HEK293 (cell line): ENCODE data around the gene DDX20.

Experiments
- CTCF ChIA-PET: fragments of 350-600 bp; formaldehyde crosslinking; extraction: SDS; loops from one replicate; lab custom pipeline; 2021; ENCODE audit warnings: antibody characterized with exemption; lab: Yijun Ruan, JAX
- POLR2A ChIA-PET: fragments of 300-600 bp; formaldehyde crosslinking; extraction: SDS; loops from one replicate; lab custom pipeline; 2020; ENCODE audit warnings: antibody characterized with exemption, inconsistent platforms; lab: Yijun Ruan, JAX
- H3K27ac ChIP-seq: fragments of 200-500 bp; sonication (Bioruptor generic); 2 replicates; pipeline ENCODE4 v1.5.1; 2014; ENCODE audit warnings: low read depth, low read length, control low read depth, inconsistent platforms; ENCODE audit errors: extremely low read depth
- H3K36me3 ChIP-seq, 2 experiments: fragments of 200-500 bp in 1 of 2; sonication (Bioruptor generic) in 1 of 2; 1 replicate in 1 of 2; 2 replicates in 1 of 2; pipeline ENCODE4 v1.5.1; 2014 to 2017; ENCODE audit warnings: inconsistent platforms in 2 of 2, low read length in 2 of 2; ENCODE audit not compliant: control insufficient read depth in 2 of 2, insufficient read depth in 1 of 2
- H3K4me1 ChIP-seq: fragments of 200-500 bp; sonication (Bioruptor generic); 2 replicates; pipeline ENCODE4 v1.5.1; 2014; ENCODE audit warnings: mild to moderate bottlenecking, low read length, inconsistent platforms; ENCODE audit not compliant: control insufficient read depth, insufficient read depth
- H3K4me3 ChIP-seq: 2 replicates; pipeline ENCODE4 v1.5.1; 2011; ENCODE audit warnings: low read depth, mild to moderate bottlenecking, control low read depth, low read length, moderate library complexity
- H3K9me3 ChIP-seq: fragments of 200-500 bp; sonication (Bioruptor generic); 2 replicates; pipeline ENCODE4 v1.5.1; 2014; ENCODE audit warnings: low read depth, low read length, inconsistent platforms; ENCODE audit not compliant: control insufficient read depth, insufficient read depth
- SETDB1 ChIP-seq: IDR thresholded peaks from one replicate; pipeline ENCODE4 v1.6.1; 2017; ENCODE audit warnings: mild to moderate bottlenecking, low read length, moderate library complexity, mixed read lengths; ENCODE audit not compliant: insufficient read length
- YY1 ChIP-seq: fragments of 450-650 bp; formaldehyde crosslinking; IDR thresholded peaks from 2 replicates; pipeline ENCODE4 v1.5.1; 2018; ENCODE audit warnings: missing biosample characterization, missing genetic modification characterization
- ZNF26 ChIP-seq: fragments of 450-650 bp; formaldehyde crosslinking; IDR thresholded peaks from 2 replicates; pipeline ENCODE4 v1.5.1; 2016; ENCODE audit warnings: missing biosample characterization, missing genetic modification characterization
- ZNF280C ChIP-seq: fragments of 450-650 bp; formaldehyde crosslinking; IDR thresholded peaks from 2 replicates; pipeline ENCODE4 v1.5.1; 2016; ENCODE audit warnings: missing biosample characterization, missing genetic modification characterization
- ZNF311 ChIP-seq: fragments of 450-650 bp; formaldehyde crosslinking; IDR thresholded peaks from 2 replicates; pipeline ENCODE4 v1.5.1; 2017; ENCODE audit warnings: missing biosample characterization, missing genetic modification characterization, borderline replicate concordance
- ZNF473 ChIP-seq: fragments of 450-650 bp; formaldehyde crosslinking; IDR thresholded peaks from 2 replicates; pipeline ENCODE4 v1.5.1; 2017; ENCODE audit warnings: missing biosample characterization, missing genetic modification characterization
- ZNF518A ChIP-seq: fragments of 450-650 bp; formaldehyde crosslinking; conservative IDR thresholded peaks from 2 replicates; pipeline ENCODE4 v1.5.1; 2016; ENCODE audit warnings: low read depth, missing biosample characterization, missing genetic modification characterization

Gene DDX20

GRCh38 chr1:111814642-111815041 lies 58.9 kb downstream of the DDX20 start:
- Histone ChIP-seq H3K4me3 (no peak overlapping the region), H3K9me3 (no peaks in the 10 kb centered on the region), H3K4me1 (no peaks in the 10 kb centered on the region), H3K36me3 (no peaks in the 10 kb centered on the region), H3K27ac (no peak overlapping the region)
- CTCF ChIA-PET: interaction anchor here (0.5 kb wide), 1 partner anchor 84 kb away, joined by 3 read pairs; no protein-coding TSS in a partner anchor
- TF ChIP-seq ZNF311 (tag by site-specific recombination): no peak
- no peak for TF ChIP-seq ZNF280C (tag by site-specific recombination)
- TF ChIP-seq YY1 (tag by site-specific recombination): no peak
- TF ChIP-seq ZNF518A: no peak
- no peak for TF ChIP-seq ZNF26 (tag by site-specific recombination)
- TF ChIP-seq ZNF473 (tag by site-specific recombination): no peak
- no peak for TF ChIP-seq SETDB1
- POLR2A ChIA-PET: no interaction called here
